Measurements from ENCODE around the gene CD164L2. TPM values are rescaled to one million over a fixed set of nuclear protein-coding genes. Genes with fewer than 3 reads are reported as not detected.

The CD164L2 gene
- total RNA-seq, 1 experiment from 2014 or later = not detected

DNA sequence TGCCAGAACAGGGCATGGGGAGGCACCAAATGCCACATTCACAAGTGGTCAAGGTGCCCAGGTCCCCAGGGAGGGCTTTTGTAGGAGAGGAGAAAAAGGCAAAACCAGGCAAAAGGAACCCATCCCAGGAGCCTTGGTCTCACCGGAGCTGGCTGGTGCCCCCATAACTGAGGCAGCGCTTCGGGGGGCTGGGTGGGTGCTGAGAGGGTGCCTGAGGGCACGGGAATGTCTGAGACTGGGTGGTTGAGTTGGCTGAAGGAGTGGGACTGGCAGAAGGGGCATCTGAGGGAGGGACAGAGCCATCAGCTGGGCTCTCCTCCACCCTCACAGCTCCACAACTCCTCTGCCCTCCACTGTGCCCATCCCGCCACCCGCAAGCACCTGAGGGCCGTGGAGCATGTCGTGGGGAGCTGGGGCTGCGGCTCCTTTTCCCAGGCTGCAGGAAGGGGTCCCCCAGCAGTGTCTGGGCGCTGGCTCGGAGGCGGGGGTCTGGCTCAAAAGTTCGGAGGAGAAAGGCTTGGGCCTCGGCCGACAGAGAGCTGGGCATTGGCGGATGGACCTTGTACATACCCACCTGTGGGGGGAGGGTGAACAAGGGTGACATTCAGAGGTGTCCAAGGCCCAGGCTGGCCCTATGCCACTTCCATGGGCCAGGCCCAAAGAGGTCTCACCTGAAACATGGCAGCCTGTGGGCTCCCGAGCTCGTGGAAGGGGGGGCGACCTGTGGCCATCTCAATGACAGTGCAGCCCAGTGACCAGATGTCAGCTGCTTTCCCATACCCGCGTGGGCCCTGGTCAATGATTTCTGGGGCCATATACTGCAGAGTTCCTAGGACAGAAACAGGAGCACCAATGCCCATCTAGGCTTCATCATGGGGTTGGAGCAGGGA, 24.9 kb downstream of the CD164L2 start:
- in situ Hi-C loops (cut with HindIII; ENCODE audit: low pct_unique_long_range_greater_than_20kb, low sequenced_read_pairs) = no loop called here

DNA sequence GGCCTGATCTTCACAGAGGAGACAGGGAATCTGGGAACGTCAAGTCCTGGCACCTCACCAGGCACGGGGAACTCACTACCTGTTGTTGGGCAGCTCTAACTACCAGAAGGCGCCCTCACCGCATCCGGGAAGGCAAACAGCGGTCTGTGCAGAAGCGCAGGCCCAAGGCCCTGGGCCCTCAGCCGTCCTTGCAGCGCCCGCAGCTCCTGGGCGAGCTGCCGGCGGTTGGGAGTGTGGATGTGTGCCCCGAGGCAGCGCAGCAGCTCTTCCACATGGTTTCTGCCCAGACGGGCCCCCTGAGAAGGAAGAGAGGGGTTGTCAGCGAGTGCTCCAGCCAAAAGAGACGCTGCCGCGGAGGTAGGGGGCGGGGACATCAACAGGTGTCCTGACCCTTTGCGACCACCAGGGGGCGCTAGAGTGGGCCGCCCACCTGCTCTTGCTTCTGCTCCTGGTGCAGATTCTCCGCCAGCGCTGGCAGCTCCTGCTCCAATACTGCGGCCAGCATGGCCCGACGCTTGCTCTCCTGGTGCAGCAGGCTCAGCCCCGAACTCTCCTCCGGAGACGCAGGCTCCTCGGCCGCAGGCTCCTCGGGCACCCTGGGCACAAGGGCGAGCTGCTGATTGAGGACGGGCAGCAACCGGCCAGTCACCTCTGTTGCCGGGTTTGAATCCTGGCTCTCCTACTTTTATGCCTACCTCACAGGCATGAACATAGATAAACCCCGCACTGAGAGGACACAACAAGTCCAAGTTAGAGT, 25.7 kb downstream of the CD164L2 start:
- in situ Hi-C loops (cut with HindIII; ENCODE audit: low pct_unique_long_range_greater_than_20kb, low sequenced_read_pairs) = no loop called here
- peak; percentile 50 for DNase-seq (ENCODE audit: low read depth, low spot score)

More for the DNA sequence above, 24.9 kb downstream of the CD164L2 start:
- DNase-seq (ENCODE audit: low read depth, low spot score) = no peak

DNA sequence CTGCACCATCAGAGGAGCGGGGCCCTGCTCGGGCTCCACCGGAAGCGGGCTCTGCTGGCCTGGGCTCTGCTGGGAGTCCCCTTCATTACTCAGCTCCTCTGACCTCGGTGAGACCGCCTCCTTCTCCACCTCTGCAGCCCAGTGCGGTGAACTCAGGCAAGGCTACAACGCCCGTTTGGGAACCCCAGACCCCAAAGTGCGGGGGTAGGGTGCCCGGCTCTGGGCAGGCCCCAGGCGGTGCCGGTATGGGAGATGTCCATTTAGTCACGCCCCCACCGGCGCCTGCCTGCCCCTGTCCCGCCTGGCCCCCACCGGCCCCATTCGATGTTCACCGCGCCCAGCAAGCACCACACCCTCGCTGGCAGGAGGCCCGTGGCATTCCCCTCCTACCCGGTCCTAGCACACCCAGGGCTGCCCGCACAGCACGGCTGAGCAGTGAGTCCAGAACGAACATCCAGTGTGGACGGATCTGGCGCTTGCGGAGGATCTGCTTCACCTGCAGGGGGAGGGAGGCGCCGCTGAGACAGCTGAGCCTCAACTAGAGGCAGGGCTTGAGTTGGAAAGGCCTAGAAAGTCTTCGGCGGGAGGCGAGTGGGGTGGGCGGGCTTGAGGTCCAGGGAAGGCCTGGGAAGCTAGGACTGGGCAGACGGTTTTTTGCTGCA, 26.4 kb downstream of the CD164L2 start:
- no peak for DNase-seq (ENCODE audit: low read depth, low spot score)
- in situ Hi-C loops (cut with HindIII; ENCODE audit: low pct_unique_long_range_greater_than_20kb, low sequenced_read_pairs) = no loop called here

DNA sequence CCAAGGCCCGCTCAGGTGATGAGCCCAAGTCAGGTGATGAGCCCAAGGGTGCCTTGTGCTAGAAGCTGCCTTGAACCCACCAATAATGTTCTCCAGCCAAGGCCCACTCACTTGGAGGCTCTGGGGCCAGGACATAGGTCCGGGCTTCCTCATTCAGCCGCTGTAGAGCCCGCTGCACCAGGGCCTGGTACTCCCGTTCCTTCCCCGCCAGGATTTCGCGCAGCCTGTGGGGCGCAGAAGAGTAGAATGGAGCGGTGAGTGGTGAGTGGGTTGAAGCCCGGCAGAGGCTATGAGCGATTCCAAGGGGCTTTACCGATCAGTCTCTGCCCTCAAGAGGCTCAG, 26.9 kb downstream of the CD164L2 start:
- in situ Hi-C loops (cut with HindIII; ENCODE audit: low pct_unique_long_range_greater_than_20kb, low sequenced_read_pairs) = no loop called here
- DNase-seq (ENCODE audit: low read depth, low spot score) = no peak

DNA sequence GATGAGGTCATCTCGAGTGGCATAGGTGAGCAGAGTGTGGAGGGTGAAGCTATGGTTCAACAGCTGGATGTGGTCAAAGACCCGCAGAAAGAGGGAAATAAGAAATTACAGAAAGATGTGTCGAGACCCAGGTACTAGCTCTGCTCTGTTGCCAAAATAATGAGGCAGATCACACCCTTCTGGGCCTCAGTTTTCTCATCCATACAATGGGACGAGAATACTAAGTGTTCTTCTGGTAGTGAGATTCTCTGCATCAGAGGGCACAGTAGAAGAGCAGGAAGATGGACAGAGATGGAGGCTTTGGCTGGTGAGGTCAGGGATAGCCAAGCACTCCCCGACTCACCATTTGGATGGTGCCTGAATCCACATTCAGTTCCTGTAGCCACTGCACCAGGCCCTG, 27.4 kb downstream of the CD164L2 start:
- in situ Hi-C loops (cut with HindIII; ENCODE audit: low pct_unique_long_range_greater_than_20kb, low sequenced_read_pairs) = no loop called here

DNA sequence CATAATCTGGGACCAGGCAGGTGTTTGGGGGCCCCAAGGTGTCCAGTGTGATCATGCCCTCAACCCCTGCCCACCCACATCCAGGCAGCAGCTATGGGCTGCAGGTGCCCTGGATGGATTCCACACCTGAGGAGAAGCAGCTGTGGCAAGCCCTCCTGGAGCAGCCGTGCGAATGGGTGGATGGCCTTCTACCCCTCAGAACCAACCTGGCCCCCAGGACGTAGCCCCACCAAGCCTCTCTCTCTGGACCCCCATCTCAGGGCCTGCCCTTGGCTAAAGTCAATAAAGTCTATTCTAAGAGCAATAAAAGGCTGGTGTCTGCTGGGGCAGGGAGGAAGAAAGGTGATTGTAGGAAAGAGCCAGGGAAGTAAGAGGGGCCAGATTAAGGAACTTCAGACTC, 29.5 kb downstream of the CD164L2 start:
- in situ Hi-C loops (cut with HindIII; ENCODE audit: low pct_unique_long_range_greater_than_20kb, low sequenced_read_pairs) = no loop called here
- no peak for DNase-seq (ENCODE audit: low read depth, low spot score)

More for the DNA sequence above, 27.4 kb downstream of the CD164L2 start:
- no peak for DNase-seq (ENCODE audit: low read depth, low spot score)

DNA sequence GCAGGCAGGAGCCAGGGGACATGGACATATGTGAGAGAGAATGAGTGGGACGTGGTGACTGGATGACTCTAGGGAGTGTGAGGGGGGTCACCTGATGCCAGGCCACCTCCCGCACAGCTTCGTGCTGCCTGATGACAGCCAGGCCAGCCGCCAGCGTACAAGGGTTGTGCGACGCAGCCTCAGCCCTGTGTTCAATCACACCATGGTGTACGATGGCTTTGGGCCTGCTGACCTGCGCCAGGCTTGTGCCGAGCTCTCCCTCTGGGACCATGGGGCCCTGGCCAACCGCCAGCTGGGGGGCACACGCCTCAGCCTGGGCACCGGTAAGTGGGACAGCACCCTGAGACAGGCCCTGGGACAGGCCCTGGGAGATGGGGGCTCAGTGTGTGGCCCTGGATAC, 30.0 kb downstream of the CD164L2 start:
- no peak for DNase-seq (ENCODE audit: low read depth, low spot score)
- in situ Hi-C loops (cut with HindIII; ENCODE audit: low pct_unique_long_range_greater_than_20kb, low sequenced_read_pairs) = no loop called here

DNA sequence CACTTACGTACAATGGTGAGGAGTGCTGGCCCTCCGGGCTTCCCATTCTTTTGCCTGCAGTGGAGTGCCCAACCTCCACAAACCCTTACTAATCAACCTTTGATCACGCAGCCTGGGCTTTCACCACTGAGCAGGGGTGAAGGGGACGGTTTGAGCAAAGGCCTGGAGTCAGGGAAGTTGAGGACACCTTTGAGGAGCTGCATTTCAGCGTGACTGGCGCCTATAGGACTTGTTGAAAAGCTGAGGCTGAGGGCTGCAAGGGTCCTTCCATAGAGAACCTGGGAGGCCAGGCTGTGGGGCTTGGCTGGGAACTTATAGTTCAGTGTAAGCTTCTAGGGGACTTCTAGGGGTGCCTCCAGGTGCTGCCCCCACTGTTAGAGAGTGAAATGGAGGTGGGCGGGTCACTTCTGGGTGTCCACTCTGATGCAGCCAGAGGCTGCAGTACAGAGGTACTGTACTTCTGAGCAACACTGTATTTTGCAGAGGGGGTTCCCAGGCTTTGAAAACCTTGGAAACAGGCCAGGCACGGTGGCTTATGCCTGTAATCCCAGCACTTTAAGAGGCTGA, 31.5 kb downstream of the CD164L2 start:
- in situ Hi-C loops (cut with HindIII; ENCODE audit: low pct_unique_long_range_greater_than_20kb, low sequenced_read_pairs) = no loop called here
- no peak for DNase-seq (ENCODE audit: low read depth, low spot score)

DNA sequence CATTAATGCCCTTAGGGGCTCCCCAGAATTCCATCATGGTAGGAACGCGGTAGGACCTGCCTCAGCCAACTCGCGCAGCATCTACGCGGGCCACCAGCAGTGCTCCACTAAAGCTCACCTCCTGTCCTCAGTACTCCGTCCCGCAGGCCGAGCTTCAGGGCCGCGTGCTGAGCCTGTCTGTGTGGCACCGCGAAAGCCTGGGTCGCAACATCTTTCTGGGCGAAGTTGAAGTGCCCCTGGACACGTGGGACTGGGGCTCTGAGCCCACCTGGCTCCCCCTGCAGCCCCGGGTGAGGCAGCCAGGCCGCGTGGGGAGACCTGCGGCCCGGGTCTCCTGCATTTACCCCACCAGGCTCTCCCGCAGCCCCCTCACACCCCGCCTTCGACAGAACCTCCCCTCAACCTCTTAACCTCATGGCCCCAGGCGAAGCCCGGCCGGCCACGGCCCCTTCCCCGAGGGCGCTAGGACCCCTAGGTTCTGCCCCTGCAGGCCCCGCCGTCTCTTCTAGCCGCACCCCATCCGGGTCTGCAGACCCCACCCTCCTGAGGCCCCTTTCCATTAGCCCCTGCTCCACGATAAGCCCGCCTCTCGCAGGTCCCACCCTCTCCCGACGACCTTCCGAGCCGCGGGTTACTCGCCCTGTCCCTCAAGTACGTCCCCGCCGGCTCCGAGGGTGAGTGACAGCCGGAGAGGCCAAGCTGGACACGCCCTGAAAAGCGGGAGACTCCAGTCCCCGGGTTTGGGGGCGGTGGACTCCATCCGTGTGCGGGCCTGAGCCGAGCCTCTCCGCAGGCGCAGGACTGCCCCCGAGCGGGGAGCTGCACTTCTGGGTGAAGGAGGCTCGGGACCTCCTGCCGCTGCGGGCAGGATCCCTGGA, 32.2 kb downstream of the CD164L2 start:
- no peak for DNase-seq (ENCODE audit: low read depth, low spot score)
- in situ Hi-C loops (cut with HindIII; ENCODE audit: low pct_unique_long_range_greater_than_20kb, low sequenced_read_pairs) = no loop called here

DNA sequence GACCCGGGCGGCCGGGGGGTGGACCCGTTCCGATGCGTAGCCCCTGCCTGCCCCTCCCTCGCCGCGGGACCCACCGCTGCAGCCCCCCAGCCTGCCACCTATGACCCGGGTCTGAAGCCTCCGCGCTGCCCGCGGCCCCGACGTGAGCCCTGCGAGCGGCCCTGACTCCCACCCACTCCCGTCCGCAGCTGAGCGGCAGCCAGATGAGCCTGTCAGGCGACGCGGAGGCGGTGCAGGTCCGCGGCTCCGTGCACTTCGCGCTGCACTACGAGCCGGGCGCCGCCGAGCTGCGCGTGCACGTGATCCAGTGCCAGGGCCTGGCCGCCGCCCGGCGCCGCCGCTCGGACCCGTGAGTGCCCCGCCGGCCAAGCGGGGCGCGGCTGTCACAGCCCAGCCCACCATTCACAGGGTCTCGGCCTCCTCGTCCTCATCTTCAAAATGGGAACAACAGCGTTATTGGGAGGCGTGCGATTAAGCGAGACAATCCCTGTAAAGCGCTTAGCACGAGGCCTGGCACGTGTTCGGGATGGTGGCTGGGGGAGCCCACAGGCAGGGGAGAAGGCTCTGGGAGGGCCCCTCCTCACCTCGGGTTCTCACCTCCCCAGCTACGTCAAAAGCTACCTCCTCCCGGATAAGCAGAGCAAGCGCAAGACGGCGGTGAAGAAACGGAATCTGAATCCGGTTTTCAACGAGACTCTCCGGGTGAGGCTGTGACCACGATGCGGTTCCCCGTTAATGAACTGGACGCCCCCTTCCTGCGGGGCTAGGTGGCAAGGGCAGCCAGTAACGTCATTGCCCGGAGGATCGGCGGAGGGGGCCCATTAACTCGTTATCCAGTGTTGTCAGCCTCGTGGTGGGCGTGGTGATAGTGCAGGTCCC, 33.1 kb downstream of the CD164L2 start:
- DNase-seq (ENCODE audit: low read depth, low spot score) = no peak
- in situ Hi-C loops (cut with HindIII; ENCODE audit: low pct_unique_long_range_greater_than_20kb, low sequenced_read_pairs) = no loop called here

DNA sequence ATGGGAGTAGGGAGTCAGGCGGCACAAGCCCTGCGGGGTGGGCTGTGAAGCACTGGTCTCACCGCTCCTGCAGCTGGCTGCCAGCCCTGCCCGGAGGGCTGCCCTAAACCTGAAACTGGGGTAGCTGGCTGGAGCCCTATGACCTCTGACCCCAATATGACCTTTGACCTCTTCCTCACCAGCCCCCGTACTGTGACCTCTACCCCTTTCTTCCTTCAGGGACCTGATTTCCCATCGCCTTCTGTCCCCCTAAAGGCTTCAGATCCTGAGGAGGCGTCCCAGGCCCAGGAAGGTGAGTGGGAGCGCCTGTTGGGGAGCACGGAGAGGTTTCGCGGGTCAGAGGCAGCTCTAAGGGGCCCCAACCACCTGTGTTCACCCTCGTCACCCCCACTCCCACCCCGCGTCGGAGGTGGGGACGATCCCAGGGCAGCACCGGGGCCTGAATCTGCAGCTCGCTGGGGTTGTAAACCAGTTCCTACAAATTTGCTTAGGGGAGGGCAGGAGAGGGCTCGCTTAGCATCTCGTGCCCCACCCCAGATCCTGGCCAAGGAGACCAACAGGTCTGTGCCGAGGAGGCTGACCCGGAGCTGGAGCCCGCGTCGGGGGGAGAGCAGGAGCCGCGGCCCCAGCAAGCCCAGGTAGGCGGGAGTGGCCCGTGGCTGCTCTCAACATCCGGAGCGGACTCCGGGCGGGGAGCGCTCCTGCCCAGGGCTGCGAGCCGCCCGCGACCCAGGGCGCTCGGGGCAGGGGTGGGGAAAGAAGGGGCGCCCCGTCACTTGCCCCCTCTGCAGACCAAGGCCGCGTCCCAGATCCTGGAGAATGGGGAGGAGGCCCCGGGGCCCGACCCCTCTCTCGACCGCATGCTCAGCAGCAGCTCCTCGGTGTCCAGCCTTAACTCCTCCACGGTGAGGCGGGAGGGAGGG, 34.0 kb downstream of the CD164L2 start:
- in situ Hi-C loops (cut with HindIII; ENCODE audit: low pct_unique_long_range_greater_than_20kb, low sequenced_read_pairs) = no loop called here
- DNase-seq (ENCODE audit: low read depth, low spot score) = no peak

DNA sequence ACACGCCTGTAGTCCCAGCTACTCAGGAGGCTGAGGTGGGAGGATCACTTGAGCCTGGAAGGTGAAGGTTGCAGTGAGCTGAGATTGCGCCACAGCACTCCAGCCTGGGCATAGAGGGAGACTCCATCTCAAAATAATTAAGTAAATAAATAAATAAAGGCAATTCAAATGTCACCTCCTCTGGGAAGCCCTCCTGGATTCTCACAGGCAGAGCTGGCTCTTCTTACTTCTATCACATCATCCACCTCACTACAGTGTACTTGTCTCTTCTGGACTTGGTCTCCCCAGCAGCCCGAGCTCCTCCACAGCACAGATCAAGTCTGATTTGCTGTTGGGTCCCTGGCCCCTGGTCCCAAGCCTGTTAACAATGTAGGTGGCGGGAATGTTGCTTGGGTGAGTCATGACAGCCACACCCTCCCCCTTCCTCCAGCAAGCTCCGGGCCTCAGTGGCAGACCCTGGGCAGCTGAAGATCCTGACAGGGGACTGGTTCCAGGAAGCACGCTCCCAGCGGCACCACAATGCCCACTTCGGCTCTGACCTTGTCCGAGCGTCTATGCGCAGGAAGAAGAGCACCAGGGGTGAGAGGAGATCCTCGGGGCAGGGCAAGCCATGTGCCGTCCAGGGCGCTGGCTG, 36.0 kb downstream of the CD164L2 start:
- no peak for DNase-seq (ENCODE audit: low read depth, low spot score)
- in situ Hi-C loops (cut with HindIII; ENCODE audit: low pct_unique_long_range_greater_than_20kb, low sequenced_read_pairs) = no loop called here

DNA sequence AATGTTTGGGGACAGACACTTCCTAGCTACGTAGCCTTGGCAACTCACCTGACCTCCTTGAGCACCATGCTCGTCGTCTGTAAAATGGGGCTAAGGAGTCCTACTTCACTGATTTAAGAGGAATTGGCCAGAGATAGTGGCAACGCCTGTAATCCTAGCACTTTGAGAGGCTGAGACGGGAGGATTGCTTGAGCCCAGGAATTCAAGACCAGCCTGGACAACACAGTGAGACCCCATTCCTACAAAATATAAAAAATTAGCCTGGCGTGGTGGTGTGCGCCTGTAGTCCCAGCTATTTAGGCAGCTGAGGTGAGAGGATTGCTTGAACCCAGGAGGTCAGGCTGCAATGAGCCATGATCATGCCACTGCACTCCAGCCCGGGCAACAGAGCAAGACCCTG, 36.8 kb downstream of the CD164L2 start:
- no peak for DNase-seq (ENCODE audit: low read depth, low spot score)
- in situ Hi-C loops (cut with HindIII; ENCODE audit: low pct_unique_long_range_greater_than_20kb, low sequenced_read_pairs) = no loop called here

DNA sequence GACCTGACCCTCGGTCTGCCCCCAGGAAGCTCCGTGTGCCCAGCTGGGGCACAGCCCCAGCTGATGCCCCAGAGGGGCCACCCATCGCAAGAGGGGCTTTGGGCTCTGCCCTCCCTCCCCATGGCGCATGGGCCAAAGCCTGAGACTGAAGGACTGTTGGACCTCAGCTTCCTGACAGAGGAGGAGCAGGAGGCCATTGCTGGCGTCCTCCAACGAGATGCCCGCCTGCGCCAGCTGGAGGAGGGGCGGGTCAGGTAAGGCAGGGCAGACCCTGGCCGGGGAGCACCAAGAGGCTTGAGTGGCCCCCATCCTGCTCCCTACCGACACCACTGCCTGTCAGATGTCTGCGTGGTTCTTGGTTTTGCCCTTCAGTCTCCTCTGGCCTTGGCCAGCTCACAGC, 37.9 kb downstream of the CD164L2 start:
- in situ Hi-C loops (cut with HindIII; ENCODE audit: low pct_unique_long_range_greater_than_20kb, low sequenced_read_pairs) = no loop called here

DNA sequence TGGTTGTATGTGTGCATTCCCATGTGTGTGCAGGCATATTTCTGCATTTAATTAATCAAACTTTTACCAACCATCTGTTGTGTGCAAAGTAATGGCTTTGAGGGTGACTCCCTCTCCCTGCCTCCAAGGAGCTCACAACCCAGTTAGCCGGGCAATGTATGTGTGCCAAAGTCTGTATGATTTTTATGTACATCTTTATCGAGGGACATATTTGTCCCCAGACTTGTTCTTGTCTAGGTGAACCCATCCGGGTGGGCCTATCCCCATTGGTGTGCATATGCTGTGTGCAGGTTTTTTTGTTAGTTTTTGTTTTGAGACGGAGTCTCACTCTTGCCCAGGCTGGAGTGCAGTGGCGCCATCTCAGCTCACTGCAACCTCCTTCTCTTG, 39.5 kb downstream of the CD164L2 start:
- in situ Hi-C loops (cut with HindIII; ENCODE audit: low pct_unique_long_range_greater_than_20kb, low sequenced_read_pairs) = no loop called here
- DNase-seq (ENCODE audit: low read depth, low spot score) = no peak

More for the DNA sequence above, 37.9 kb downstream of the CD164L2 start:
- DNase-seq (ENCODE audit: low read depth, low spot score) = no peak

Data from SK-MEL-5 (cell line).